HG02759 (cell line): Measurements from ENCODE around the gene CDKN1C.

Experiments
- ATAC-seq: cut with Tn5 transposase; IDR thresholded peaks from one replicate; pipeline ENCODE4 v1.9.1; 2021; ENCODE audit warnings: mild to moderate bottlenecking, moderate library complexity; ENCODE audit not compliant: unreplicated experiment

CDKN1C gene

DNA sequence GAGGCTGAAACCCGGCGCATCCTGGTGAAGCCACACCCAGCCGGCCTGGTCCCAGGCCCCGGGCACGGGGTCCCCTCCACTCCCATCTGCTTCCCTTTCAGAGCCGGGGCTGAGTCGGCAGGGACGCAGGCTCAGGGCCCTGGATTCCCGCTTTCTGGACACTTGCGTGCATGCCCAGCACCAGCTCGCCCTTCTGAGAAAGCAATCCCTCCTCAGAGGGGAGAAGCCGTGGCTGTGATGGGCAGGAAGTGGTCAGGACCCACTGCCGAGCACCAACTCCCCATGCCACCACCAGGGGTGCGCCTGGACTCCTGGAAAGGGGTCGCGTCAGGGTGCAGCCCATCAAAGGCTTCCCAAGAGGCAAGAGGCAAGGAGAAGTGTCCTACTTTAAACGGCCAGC is 15.1 kb downstream of the CDKN1C start:
- ATAC-seq: no peak

DNA sequence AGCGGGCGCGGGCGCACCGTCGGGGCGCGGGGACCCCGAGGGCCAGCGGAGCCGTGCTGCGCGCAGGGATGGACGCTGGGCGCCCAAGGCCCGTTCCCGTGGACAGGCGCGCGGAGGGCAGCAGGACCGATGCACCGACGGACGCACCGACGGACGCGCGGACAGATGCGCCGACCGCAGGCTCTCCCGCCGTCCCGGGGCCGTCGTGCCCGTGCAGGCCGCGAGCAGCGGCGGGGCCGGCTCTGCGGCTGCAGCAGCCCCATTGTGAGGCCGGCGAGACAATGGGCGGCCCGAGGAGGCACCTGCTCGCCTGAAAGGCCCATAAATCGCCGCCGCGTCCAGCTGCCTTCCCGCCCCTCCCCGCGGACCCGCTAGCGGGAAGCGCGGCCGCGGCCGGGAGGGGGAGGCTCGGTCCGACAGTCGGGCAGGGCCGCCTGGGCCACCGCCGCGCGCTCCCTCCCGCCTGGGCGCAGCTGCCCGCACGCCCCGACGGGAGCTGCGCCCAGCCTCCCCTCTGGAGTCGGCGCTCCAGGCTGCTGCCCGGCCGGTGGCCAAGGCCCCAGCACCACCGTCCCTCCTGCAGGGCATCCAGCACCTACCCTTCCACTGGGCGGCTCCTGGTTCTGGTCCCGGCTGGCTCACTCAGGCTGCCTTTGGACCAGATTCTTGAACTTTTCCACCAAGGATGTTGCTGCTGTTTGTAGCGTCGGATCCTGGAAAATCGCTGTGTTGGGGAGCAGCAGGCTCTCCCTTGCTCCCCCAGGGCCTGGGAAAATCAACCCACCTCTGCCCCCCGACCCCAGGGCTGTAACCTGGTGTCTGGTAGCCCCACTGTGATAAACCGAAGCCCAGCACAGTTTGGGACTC is 15.8 kb downstream of the CDKN1C start:
- ATAC-seq: no peak

DNA sequence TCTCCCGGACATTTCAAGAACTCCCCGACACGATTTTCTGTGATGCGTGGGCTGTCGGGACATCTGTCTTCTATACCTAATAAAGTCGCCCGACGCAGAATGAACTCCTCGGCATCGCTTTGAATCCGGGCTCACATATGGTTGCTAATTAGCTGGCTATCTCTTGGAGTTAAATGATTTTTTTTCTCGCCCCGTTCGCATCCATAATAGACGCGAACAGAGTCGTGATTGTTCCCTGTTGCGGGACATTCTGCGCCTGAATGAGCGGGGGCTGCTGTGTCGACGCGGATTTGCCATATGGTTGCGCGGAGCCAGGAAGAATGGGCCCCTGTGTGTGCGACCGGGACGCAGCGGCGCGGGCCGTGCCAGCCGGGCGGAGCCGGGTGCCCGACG is 16.4 kb downstream of the CDKN1C start:
- no peak for ATAC-seq

DNA sequence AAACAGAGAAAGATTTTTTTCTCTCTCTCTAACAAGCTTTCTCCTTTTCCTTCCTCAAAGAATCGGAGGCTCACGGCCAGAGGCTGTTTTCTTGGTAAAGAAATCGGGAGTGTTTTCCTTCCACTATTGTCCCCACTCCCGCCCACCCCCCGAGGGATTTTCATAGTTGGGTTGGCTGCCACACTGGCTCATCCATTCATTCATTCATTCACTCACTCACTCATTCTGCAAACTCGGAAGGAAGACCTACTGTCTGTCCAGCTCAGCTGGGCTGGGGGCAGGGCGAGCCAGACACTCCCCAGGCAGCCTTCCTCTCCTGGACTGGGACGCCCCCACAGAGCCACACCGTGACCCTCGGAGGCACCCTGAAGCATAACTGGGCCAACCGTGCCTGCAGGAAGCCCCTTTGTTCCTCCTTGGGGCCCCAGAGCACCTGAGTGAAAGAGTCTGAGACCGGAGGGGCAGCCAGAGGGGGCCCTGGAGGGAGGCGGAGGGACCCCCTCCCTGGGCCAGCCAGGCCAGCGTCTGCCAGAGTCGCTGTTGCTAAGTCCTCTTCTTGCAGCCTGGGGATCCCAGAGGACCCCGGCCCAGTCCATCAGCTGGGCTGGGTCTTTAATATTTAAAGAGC is 17.0 kb downstream of the CDKN1C start:
- ATAC-seq: no peak

DNA sequence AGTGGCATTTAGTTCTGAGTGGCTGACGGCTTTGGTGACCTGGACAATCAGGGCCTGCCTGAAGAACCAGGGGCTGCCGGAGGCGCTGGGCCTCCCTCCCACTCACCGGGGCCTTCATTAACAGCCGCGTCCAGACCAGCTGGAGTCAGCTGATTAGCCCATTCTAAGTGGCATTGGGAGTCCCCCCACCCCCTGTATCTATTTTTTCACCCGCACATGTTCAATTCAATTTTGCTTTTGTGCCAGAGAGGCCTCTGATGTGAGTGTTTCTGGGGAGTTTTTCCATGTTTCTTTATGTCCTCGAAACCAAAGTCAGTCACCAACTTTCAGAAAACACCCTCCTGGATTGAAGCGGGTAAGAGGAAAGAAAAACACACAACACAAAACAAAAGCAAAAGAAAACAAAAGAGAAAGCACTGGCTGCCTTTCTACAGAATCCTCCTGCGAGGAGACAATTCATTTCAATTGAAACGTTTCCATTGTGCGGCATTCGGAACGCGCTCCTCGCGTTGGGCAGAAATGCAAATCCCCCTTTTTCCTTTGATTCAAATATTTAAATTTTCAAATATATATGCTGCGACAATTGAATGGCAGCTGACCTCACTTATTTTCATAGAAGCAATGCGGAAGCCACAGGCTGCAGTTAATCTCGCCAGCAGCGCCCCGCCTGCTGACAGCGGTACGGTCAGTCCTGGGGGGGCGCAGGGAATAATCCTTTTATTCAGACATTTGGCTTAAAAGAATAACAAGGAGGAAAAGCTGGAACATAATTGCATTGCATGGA is 17.7 kb downstream of the CDKN1C start:
- ATAC-seq: no peak

DNA sequence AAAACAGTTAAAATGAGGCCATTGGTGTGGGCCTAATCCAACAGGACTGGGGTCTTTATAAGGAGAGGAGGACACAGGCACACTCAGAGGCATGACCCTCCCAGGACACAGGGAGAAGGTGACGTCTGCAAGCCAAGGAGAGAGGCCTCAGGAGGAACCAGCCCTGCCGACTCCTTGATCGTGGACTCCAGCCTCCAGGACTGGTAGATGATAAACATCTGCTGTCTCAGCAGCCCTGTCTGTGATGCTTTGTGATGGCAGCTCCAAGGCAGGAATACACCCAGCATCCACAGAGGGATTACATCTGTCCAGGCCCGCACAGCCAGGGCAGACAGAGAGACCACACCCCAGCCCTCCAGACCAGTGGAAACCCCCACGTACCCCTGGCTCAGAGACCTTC is 18.4 kb downstream of the CDKN1C start:
- no peak for ATAC-seq

DNA sequence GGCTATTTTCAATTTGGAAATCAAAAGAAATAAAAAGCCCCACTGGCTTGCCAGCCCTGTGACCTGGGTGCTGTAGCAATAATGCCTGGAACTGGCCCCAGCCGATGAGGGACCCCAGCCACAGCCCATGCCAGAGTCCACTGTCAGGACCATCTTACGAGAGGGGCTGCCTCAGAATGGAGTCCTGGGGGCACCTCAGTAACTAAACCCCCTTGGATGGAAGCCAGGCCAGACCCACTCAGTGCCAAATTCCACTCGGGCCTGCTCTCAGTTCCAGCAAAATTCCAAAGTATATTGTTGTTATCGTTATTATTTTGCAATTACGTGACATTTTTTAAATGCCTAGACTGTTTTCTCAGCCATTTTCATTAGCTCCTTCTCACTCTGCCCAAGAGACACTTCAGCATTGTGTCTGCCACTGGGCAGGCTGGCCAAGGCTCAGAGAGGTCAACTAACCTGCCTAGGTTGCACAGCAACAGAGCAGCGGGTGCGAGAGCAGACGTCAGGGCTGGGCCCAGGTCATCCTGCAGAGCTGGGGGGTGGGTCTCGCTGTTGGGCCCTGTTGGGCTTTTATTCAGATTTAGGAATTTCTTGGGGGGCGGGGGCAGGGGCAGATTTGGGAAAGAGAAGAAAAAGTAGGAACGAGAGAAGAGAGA is 19.5 kb downstream of the CDKN1C start:
- ATAC-seq: no peak

DNA sequence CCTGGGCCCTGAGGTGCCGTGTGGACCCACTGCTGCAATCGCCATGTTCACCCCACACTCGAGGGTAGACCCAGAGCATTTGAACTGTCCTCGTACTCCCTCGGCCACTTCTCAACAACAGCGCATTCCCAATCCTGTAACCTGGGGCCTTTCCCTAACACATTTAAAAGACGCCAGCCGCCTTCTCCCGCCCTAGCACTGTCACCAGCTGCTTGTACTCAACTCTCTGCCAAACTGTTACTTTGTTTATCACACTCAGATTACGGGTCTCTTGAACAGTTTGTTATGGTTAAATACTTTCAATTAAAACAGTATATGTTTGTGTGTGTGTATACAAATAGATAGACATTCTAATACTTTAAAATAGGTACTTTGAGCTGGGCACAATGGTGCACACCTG is 20.7 kb downstream of the CDKN1C start:
- no peak for ATAC-seq

DNA sequence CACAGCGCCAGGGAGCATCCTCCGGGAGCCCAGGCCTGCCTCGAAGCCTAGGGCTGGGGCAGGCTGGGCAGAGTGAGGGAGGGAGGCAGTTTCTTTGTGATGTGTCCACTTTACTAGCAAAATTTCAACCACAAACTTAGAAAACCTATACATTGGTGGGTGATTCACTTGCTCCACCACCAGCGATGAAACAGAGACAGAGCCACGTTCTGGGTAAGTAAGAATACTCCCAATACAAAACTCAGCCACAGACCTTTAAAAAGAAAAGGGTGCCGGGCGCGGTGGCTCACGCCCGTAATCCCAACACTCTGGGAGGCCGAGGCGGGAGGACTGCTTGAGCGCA is 22.3 kb downstream of the CDKN1C start:
- no peak for ATAC-seq

DNA sequence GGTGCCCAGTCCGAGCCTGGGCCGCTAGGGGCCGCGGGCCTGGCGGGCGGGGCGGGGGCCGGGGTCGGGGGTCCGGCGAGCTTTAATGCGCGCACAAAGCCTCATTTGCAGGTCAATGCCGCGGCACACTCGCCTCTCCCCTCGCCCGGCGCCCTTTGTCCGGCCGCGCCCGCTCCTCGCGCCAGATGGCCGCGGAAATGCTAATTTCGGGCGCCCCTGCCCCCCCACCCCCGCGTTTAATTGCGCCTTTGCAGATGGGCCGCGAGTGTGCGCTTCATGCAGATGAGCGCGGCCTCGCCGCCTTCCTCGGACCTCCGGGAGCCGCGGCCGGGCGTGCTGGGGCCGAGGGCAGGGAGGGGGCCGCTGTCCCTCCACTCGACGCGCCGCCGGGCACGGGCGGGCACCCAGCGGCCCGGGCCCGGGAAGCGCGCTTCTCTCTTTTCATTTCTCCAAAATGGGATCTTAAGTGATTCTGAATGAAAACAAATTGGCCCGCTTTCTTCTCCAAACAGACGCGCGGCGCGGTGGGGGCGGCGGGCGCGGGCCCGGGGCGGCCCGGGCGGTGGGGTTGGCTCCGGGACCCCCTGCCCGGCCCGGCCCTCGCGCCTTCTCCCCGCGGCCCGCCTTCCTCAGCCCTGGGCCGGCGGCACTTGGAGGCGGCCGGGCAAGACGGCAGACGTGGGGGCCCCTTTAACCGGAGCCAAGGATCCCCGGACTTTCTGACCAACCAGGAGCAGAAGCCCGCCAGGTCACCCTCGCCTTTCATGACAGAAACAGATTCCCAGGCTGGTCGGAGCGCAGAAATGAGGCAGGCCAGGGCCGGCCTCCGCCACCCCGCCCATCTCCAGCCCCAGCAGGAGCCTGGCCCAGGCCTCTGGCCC is 22.9 kb downstream of the CDKN1C start:
- ATAC-seq: no peak

DNA sequence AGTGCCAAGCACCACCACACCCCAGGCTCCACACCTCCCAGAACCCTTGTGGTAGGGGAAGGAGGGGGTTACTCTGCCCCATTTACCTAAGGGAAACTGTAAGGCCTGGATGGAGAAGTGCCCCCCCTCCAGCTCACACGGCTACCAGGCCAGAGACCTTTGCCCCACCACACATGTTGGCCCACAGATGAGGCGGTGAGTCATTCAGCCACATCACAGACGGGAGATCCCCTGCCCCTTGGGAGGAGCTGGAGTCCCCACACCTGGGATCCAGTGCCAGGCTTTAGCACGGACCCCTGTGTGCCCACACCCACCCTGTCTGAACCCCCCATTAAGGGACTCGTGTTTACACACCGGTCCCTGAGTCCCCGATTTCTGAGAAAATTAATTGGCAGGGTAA is 24.9 kb downstream of the CDKN1C start:
- no peak for ATAC-seq

DNA sequence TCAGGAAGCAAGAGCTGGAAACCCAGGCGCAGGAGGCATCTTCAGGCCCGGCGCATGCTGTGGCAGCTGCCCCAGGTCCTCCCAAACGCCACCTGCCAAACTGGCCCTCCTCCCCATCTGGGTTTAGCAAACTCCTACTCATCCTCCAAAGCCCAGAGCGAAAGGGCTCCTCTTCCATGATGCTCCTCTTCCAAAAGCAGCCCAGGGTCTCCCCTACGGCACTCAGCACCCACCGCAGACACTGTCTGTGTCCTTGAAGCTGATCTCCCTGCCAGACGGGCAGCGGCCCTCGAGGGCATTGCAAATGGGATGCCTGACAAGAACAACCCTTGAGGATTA is 25.9 kb downstream of the CDKN1C start:
- no peak for ATAC-seq

DNA sequence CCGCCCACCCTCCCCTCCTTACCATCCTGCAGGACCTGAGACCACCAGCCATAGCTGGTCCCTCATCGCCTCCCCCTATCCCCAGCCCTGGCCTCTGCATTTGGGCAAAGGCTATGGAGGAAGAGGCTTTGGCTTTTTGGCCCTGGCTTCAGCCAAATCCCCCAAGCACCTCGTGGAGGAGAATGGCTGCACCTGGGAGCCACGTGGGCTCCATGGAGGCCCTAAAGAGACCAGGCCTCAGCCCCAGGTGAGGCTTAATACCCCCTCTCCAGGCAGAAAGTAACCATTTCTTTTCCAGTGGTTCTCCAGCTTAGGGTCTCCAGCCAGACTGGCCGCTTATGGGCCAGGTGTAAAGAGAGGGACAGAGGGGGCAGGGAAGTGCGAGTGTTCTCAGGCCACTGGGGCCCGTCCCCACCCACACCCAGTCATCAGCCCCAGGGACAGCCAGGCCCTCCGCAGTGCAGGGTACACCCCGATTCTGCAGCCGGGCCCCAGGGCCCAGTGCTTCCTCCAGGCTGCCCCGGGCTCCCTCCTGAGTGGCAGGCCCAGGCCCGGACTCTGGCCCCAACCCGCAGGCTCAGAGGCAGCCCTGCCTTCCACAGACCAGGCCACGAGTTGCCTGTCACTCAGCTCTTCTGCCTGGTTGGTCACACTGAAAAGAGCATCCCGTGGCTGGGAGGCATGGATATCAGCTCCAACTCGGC is 26.4 kb downstream of the CDKN1C start:
- no peak for ATAC-seq

DNA sequence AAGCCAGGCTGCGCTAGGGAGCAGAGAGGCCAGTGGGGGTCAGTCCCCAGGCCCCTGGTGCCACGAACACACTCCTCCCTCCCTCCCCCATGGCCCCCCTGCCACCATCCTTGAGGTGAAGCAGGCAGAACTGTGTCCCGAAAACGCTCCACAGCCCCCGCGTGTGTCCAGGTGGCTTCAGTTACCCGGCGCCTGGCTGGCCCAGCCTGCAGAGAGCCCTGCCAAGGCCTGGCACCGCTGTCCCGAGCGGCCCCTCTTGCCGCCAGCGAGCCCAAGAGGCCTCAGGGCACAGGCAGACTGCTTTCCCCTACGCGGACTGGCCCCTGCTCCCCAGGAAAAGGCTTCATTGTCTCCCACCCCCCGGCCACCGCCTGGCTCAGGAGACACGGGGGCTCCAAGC is 27.7 kb downstream of the CDKN1C start:
- no peak for ATAC-seq

DNA sequence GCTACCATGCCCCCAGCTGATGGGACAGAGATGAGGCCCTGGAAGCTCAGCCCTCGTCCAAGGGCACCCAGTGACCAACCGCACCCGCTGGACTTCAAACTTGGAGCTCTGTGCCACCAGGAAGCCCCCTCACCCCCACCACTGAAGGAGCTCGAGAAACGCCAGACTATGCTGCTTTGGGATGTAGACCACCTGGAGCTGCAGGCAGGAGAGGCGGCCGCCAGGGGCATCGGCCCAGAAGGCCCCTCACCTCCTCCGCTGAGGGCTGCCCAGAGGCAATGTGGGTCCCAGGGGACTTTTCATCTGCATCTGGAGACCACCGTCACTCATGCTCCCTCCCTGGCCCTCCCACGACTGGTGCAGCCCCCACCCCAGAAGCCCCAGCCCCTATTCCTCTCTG is 28.3 kb downstream of the CDKN1C start:
- no peak for ATAC-seq

DNA sequence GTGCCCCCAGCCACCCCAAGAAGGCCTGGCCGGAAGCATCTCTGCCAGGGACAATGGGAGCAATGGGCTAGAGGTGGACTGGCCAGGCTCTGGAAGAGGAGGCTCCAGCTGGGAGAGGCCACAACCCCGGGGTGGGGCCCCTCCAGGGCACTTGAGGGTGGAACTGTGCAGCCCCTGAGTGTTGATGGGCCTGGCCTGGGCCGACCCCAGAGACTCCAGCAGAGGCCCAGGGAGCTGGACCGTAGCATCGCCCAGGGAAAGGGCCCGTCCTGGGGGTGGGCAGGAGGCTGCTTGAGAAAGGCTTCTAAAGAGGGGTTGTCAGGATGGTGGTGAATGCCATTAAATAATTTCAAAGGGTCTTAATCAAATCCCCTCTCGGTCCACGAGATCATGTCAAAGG is 30.4 kb downstream of the CDKN1C start:
- no peak for ATAC-seq

DNA sequence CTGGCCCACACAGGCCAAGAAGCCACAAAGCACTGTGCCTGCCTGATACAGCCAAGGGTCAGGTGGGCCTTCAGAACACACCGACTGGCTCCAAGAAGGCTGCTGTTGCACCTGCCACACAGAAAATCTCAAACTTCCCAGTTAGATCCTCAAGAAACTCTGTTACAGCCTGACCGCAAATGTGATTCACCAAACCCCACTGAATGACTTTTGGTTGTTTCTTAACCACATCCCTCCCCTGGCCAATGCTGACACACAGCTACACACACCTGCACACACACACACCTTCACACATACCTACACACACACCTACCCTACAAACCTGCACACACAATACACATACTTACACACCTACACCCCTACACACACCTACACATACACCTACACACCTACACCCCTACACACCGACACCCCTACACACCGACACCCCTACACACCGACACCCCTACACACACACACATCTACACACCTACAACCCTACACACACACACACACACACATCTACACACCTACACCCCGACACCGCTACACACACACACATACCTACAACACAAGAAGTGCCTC is 31.5 kb downstream of the CDKN1C start:
- ATAC-seq: no peak

DNA sequence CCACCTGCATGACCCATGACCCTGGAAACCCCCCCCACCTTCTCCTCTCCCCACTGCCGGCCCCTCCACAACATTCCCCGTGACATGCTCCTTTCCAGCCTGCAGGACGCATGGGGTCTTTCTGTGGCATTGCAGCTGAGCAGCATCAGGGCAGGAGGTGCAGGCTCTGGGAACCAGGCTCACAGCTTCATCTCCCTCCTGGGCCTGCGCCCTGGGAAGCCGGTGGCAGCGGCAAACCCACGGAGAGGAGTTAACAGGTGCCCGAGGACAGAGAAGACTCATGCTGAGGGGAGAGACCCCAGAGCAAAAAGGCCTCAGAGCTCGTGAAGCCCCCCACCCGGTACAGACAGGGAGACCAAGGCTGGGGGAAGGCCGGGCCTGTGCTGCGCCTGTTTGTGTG is 32.2 kb downstream of the CDKN1C start:
- ATAC-seq: no peak

DNA sequence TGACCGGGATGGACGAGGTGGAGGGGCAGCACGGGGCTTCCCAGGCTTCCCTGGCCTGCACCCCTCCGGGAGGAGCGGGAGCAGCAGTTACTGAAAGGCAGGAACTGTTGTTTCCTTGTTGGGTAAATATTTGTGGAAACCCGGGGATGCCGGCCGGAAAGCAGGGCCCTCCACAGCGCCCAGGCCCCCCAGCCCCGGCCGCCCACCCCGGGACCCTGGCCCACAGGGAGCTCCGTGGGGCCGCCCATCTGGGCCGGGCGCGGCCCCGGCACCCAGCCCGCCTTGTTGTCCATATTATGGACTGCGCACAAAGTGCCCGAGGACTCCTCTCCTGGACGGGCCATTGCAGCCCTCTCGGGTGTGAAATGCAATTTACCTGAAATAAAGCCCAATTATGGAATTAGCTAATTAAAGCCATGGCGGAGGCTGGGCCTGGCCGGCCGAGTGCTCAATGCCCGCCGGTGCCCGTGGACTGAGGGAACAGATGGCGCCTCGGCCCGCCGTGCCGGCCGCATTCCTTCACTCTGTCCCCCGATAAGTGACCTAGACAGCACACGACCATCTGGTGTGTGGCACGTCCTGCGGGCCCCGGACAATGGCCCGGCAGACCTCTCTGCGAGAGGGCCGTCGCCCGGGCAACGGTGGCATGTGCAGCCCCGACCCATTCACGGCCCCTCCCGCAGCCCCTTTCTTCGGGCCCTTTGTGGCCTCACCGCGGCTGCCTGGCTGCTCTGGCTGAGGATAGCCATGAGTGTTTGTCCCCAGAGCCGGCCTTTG is 35.4 kb downstream of the CDKN1C start:
- ATAC-seq: no peak
